HepG2 (cell line): ENCODE data around the gene CTDP1. TPM values are rescaled to one million over a fixed set of nuclear protein-coding genes. Genes with fewer than 3 reads are reported as not detected.

Experiments
- ARNTL ChIP-seq: sonication (generic); formaldehyde crosslinking; IDR thresholded peaks from 2 replicates; pipeline ENCODE4 v1.4.0; 2020; ENCODE audit warnings: mild to moderate bottlenecking, missing genetic modification reagents
- ATF7 ChIP-seq, 2 experiments: fragments of 450-650 bp in 1 of 2; sonication (generic) in 1 of 2; formaldehyde crosslinking in 1 of 2; IDR thresholded peaks; 2 replicates each; pipeline versions ENCODE4 v1.4.0 to v1.6.1; 2016 to 2020; ENCODE audit warnings: antibody characterized with exemption in 1 of 2, mild to moderate bottlenecking in 1 of 2, missing genetic modification reagents in 1 of 2
- BRD4 ChIP-seq: sonication (generic); formaldehyde crosslinking; IDR thresholded peaks from 2 replicates; pipeline ENCODE4 v1.4.0; 2020; ENCODE audit warnings: missing genetic modification reagents
- FIP1L1 ChIP-seq: fragments of 200-400 bp; formaldehyde crosslinking; IDR thresholded peaks from 2 replicates; pipeline ENCODE4 v1.6.1; 2018; ENCODE audit warnings: low read depth, mild to moderate bottlenecking, low read length, moderate library complexity, borderline replicate concordance; ENCODE audit not compliant: insufficient read depth
- FLYWCH1 ChIP-seq: sonication (generic); formaldehyde crosslinking; IDR thresholded peaks from 2 replicates; pipeline ENCODE4 v1.8.1; 2023; ENCODE audit warnings: mild to moderate bottlenecking, missing genetic modification reagents
- HIVEP1 ChIP-seq: sonication (generic); formaldehyde crosslinking; IDR thresholded peaks from 2 replicates; pipeline ENCODE4 v1.4.0; 2020; ENCODE audit warnings: mild to moderate bottlenecking, missing genetic modification reagents
- MAFG ChIP-seq: sonication (generic); formaldehyde crosslinking; IDR thresholded peaks from 2 replicates; pipeline ENCODE4 v1.5.1; 2020; ENCODE audit warnings: mild to moderate bottlenecking, missing genetic modification reagents
- MED13 ChIP-seq: sonication (generic); formaldehyde crosslinking; IDR thresholded peaks from 2 replicates; pipeline ENCODE4 v1.5.0; 2020; ENCODE audit warnings: missing genetic modification reagents
- NFRKB ChIP-seq: fragments of 450-650 bp; IDR thresholded peaks from 2 replicates; pipeline ENCODE4 v1.6.1; 2017
- NONO ChIP-seq, 2 experiments: fragments of 450-650 bp in 1 of 2; sonication (generic) in 1 of 2; formaldehyde crosslinking in 1 of 2; IDR thresholded peaks in 1 of 2; conservative IDR thresholded peaks in 1 of 2; 2 replicates each; pipeline versions ENCODE4 v1.6.1 to v1.8.0; 2017 to 2022; ENCODE audit warnings: mild to moderate bottlenecking in 1 of 2, missing genetic modification reagents in 1 of 2, moderate library complexity in 1 of 2
- RFX3 ChIP-seq: IDR thresholded peaks from 2 replicates; pipeline ENCODE4 v1.6.1; 2016; ENCODE audit warnings: missing biosample characterization, missing genetic modification reagents
- RNF219 ChIP-seq: sonication (generic); formaldehyde crosslinking; IDR thresholded peaks from 2 replicates; pipeline ENCODE4 v1.5.0; 2020; ENCODE audit warnings: mild to moderate bottlenecking, missing genetic modification reagents
- SAFB2 ChIP-seq: sonication (generic); formaldehyde crosslinking; IDR thresholded peaks from 2 replicates; pipeline ENCODE4 v1.5.1; 2020; ENCODE audit warnings: missing genetic modification reagents, low read depth, mild to moderate bottlenecking, borderline replicate concordance
- SALL1 ChIP-seq: sonication (generic); formaldehyde crosslinking; IDR thresholded peaks from 2 replicates; pipeline ENCODE4 v1.8.0; 2022; ENCODE audit warnings: mild to moderate bottlenecking, missing genetic modification reagents
- SOX6 ChIP-seq, 2 experiments: fragments of 450-650 bp in 1 of 2; sonication (generic) in 1 of 2; formaldehyde crosslinking in 1 of 2; IDR thresholded peaks; 2 replicates each; pipeline versions ENCODE4 v1.4.0 to v1.6.1; 2017 to 2020; ENCODE audit warnings: antibody characterized with exemption in 1 of 2, mild to moderate bottlenecking in 1 of 2, missing genetic modification reagents in 1 of 2
- SUZ12 ChIP-seq: fragments of 150-350 bp; IDR thresholded peaks from 2 replicates; pipeline ENCODE4 v1.6.1; 2014; ENCODE audit warnings: low read depth, low read length
- THYN1 ChIP-seq: sonication (generic); formaldehyde crosslinking; IDR thresholded peaks from 2 replicates; pipeline ENCODE4 v1.8.1; 2023; ENCODE audit warnings: low read depth, mild to moderate bottlenecking, moderate library complexity, missing genetic modification reagents, borderline replicate concordance
- ZFP1 ChIP-seq: IDR thresholded peaks from 2 replicates; pipeline ENCODE4 v1.6.1; 2016
- ZFYVE20 ChIP-seq: sonication (generic); formaldehyde crosslinking; IDR thresholded peaks from 2 replicates; pipeline ENCODE4 v1.8.0; 2023; ENCODE audit warnings: low read depth, mild to moderate bottlenecking, moderate library complexity, missing genetic modification reagents, borderline replicate concordance
- ZHX1 ChIP-seq: sonication (generic); formaldehyde crosslinking; IDR thresholded peaks from 2 replicates; pipeline ENCODE4 v1.8.1; 2022; ENCODE audit warnings: low read depth, mild to moderate bottlenecking, missing genetic modification reagents
- ZNF468 ChIP-seq: sonication (generic); formaldehyde crosslinking; IDR thresholded peaks from 2 replicates; pipeline ENCODE4 v1.8.0; 2022; ENCODE audit warnings: mild to moderate bottlenecking, moderate library complexity, missing genetic modification reagents
- ZNF567 ChIP-seq: sonication (generic); formaldehyde crosslinking; IDR thresholded peaks from 2 replicates; pipeline ENCODE4 v1.8.1; 2023; ENCODE audit warnings: mild to moderate bottlenecking, missing genetic modification reagents, borderline replicate concordance
- ZNF660 ChIP-seq: sonication (generic); formaldehyde crosslinking; IDR thresholded peaks from 2 replicates; pipeline ENCODE4 v1.5.1; 2020; ENCODE audit warnings: mild to moderate bottlenecking, low read depth, missing genetic modification reagents, borderline replicate concordance
- ZNF850 ChIP-seq: sonication (generic); formaldehyde crosslinking; conservative IDR thresholded peaks from 2 replicates; pipeline ENCODE4 v1.9.0; 2021; ENCODE audit warnings: mild to moderate bottlenecking, missing genetic modification reagents
- polyA plus RNA-seq, 8 experiments: library from polyadenylated mRNA; depleted of rRNA in 3 of 8; stranded (reverse) in 7 of 8; unstranded in 1 of 8; fragments of >200 nt; fragmentation: Illumina TruSeq in 4 of 8; extraction: Trizol in 4 of 8; gene quantifications; 2 replicates each; pipeline versions ENCODE4 v1.2.1 to v1.2.3, GENCODE V29; 2011 to 2016; ENCODE audit warnings: low read depth in 4 of 8, missing spikeins in 1 of 8, mixed read lengths in 1 of 8; ENCODE audit not compliant: insufficient read depth in 1 of 8
- total RNA-seq, 5 experiments: library from RNA; depleted of rRNA; stranded (reverse); fragments of >200 nt; fragmentation: Illumina TruSeq; extraction: Trizol; gene quantifications; 2 replicates each; pipeline ENCODE4 v1.2.3, GENCODE V29; 2016; ENCODE audit warnings: low read depth in 1 of 5
- TF ChIP-seq, protein P1 (sequence below): IDR thresholded peaks from 2 replicates; pipeline ENCODE4 v1.6.1; 2016; ENCODE audit warnings: control low read depth
- TF ChIP-seq, protein P2 (sequence below): IDR thresholded peaks from 2 replicates; pipeline ENCODE4 v1.6.1; 2012; ENCODE audit warnings: inconsistent platforms

Gene CTDP1
- total and polyA plus RNA-seq, 2 of the 13 experiments (the other 11 are each of a cell fraction or from before 2014, with no cell fraction given) = 6.9 to 11.0 TPM

GRCh38 chr18:79795446-79795845 is 115.8 kb downstream of the CTDP1 start (continued):
- TF ChIP-seq SOX6 (IDR thresholded peaks at IDR 0.05) (no peak), SOX6 (CRISPR knock-in tag; IDR thresholded peaks at IDR 0.05) (peak; percentile 92), ZNF567 (CRISPR knock-in tag) (no peak), RFX3 (CRISPR knock-in tag) (no peak), SALL1 (peak; percentile 83), SUZ12 (no peak), FLYWCH1 (CRISPR knock-in tag) (no peak), BRD4 (CRISPR knock-in tag) (no peak), ZHX1 (CRISPR knock-in tag) (0 out of 2 replicates have a peak, but pooled peaks have one; percentile 45), MAFG (CRISPR knock-in tag) (no peak), SAFB2 (CRISPR knock-in tag) (no peak), RNF219 (CRISPR knock-in tag) (no peak), NONO (IDR thresholded peaks at IDR 0.05) (no peak), NONO (CRISPR knock-in tag; conservative IDR thresholded peaks at IDR 0.05) (no peak), HIVEP1 (CRISPR knock-in tag) (peak; percentile 40; the same call in 1 of the 2 replicates), ZNF850 (CRISPR knock-in tag) (no peak), ATF7 (IDR thresholded peaks at IDR 0.05) (no peak), ATF7 (CRISPR knock-in tag; IDR thresholded peaks at IDR 0.05) (no peak), ARNTL (CRISPR knock-in tag) (no peak), ZNF660 (no peak), FIP1L1 (no peak), NFRKB (no peak), ZFYVE20 (no peak), MED13 (CRISPR knock-in tag) (no peak), THYN1 (CRISPR knock-in tag) (no peak), ZFP1 (CRISPR knock-in tag) (no peak), ZNF468 (no peak)
- TF ChIP-seq, protein P1, sequence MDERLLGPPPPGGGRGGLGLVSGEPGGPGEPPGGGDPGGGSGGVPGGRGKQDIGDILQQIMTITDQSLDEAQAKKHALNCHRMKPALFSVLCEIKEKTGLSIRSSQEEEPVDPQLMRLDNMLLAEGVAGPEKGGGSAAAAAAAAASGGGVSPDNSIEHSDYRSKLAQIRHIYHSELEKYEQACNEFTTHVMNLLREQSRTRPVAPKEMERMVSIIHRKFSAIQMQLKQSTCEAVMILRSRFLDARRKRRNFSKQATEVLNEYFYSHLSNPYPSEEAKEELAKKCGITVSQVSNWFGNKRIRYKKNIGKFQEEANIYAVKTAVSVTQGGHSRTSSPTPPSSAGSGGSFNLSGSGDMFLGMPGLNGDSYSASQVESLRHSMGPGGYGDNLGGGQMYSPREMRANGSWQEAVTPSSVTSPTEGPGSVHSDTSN = no peak
- TF ChIP-seq, protein P2, sequence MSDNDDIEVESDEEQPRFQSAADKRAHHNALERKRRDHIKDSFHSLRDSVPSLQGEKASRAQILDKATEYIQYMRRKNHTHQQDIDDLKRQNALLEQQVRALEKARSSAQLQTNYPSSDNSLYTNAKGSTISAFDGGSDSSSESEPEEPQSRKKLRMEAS = peak; percentile 89
